GM12801 (cell line): Measurements from ENCODE around the gene ATXN7L2.

Experiments
- CTCF ChIP-seq: IDR thresholded peaks from one replicate; pipeline ENCODE4 v1.5.1; 2011; ENCODE audit warnings: control low read depth; ENCODE audit not compliant: insufficient read length; ENCODE audit errors: extremely low read depth

Gene ATXN7L2

GRCh38 chr1:109483672-109484518 lies at the start of gene ATXN7L2:
Gene ATXN7L2, plus strand, starts transcription at chr1:109483905. Its CDS starts 49 bp downstream, at chr1:109483954.
- no peak for TF ChIP-seq CTCF

GRCh38 chr1:109434484-109434883 lies 49.2 kb upstream of the ATXN7L2 start:
- no peak for TF ChIP-seq CTCF

GRCh38 chr1:109438798-109439297 lies 44.9 kb upstream of the ATXN7L2 start:
- no peak for TF ChIP-seq CTCF

GRCh38 chr1:109441069-109441468 lies 42.6 kb upstream of the ATXN7L2 start:
- no peak for TF ChIP-seq CTCF

GRCh38 chr1:109443476-109443875 lies 40.2 kb upstream of the ATXN7L2 start:
- no peak for TF ChIP-seq CTCF

- no peak for TF ChIP-seq CTCF
Observed at GRCh38 chr1:109444346-109444745, 39.4 kb upstream of the ATXN7L2 start.

- TF ChIP-seq CTCF = no peak
Observed at GRCh38 chr1:109447524-109447923, 36.2 kb upstream of the ATXN7L2 start.
